H1 (cell line): Measurements from ENCODE around the gene DDOST. TPM values are rescaled to one million over a fixed set of nuclear protein-coding genes. Genes with fewer than 3 reads are reported as not detected.
A peak's percentile ranks its signal among the peaks of the same experiment; 100 is the strongest.

Experiments
- ASH2L ChIP-seq: fragments of 200-600, 300-600 bp; sonication (generic); IDR thresholded peaks from one replicate; pipeline ENCODE4 v1.7.1; 2017; ENCODE audit warnings: low read length
- CHD7 ChIP-seq: fragments of 300-600 bp; sonication (generic); IDR thresholded peaks from 2 replicates; pipeline ENCODE4 v1.7.1; 2012; ENCODE audit warnings: low read length, moderate library complexity, mild to moderate bottlenecking, inconsistent platforms; ENCODE audit not compliant: insufficient replicate concordance
- SP1 ChIP-seq: IDR thresholded peaks from 2 replicates; pipeline ENCODE4 v1.6.1; 2011; ENCODE audit warnings: low read depth, low read length
- SUZ12 ChIP-seq: fragments of 200-600 bp; sonication (generic); IDR thresholded peaks from 2 replicates; pipeline ENCODE4 v1.6.1; 2012; ENCODE audit warnings: mild to moderate bottlenecking, inconsistent platforms, low read length, moderate library complexity, mixed read lengths
- polyA plus RNA-seq, 7 experiments: library from polyadenylated mRNA; depleted of rRNA in 3 of 7; stranded (reverse) in 5 of 7; unstranded in 2 of 7; fragments of >200 nt in 5 of 7; fragments of 200-250 nt in 2 of 7; gene quantifications; 1 replicate in 5 of 7; 2 replicates in 1 of 7; 4 replicates in 1 of 7; pipeline versions ENCODE4 v1.2.1 to v1.2.3, GENCODE V29; 2011 to 2013; ENCODE audit warnings: missing spikeins in 2 of 7, mixed read lengths in 2 of 7
- total RNA-seq: library from RNA; stranded (reverse); fragmentation: NEBNext Ultra II Directional; extraction: Animal tissue kit (Norgen Biotek cat#: 25700); gene quantifications from 2 replicates; pipeline ENCODE4 v1.2.1, GENCODE V29; 2021

DDOST gene
- total and polyA plus RNA-seq, 2 of the 8 experiments (the other 6 are each of a cell fraction or from before 2014, with no cell fraction given) = 253 to 336 TPM

- TF ChIP-seq CHD7 = peak; percentile 34
- peak; percentile 40; the same call in 1 of the 2 replicates for TF ChIP-seq SP1
- no peak for TF ChIP-seq SUZ12
- TF ChIP-seq ASH2L = peak; percentile 39
- TF ChIP-seq, all 59 proteins: peak for 3
These were observed 35.7 kb downstream of the DDOST start (continued) for GRCh38 chr1:20625176-20626097.
